Activated CD4-positive, alpha-beta T cell treated with anti-CD3 and anti-CD28 coated beads, Interleukin-2, amount 50 U/mL, for 4 hours (primary cell): ENCODE measurements around the gene ANKRD44.
"Not testable (repeated sequence)": the region's sequence is repeated elsewhere in the genome, so short reads cannot be mapped to it uniquely, and the experiment has no call there.

ENCODE experiments used
- DNase-seq, 2 experiments: peaks; one replicate each; pipeline ENCODE4 v3.0.0-alpha.2; 2020

Gene ANKRD44

DNA sequence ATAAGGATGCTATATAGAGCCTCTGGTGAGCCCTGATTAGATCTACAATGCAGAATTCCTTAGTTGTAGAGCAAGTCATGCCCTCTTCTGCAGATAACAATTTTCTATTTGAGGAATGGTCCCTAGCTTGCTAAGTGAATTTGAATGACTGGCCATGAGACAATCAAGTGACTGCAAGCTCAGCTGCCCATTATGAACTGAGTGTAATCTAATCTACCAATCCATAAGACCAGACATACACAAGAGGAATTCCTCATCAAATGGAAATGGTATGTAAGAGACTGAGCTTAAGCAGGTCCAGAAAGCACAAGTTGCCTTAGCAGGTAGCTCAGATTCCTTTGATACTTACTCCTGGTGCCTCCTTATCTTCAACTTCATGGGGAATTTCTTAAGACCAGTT lies 4.8 kb upstream of the ANKRD44 start:
- DNase-seq: no peak

DNA sequence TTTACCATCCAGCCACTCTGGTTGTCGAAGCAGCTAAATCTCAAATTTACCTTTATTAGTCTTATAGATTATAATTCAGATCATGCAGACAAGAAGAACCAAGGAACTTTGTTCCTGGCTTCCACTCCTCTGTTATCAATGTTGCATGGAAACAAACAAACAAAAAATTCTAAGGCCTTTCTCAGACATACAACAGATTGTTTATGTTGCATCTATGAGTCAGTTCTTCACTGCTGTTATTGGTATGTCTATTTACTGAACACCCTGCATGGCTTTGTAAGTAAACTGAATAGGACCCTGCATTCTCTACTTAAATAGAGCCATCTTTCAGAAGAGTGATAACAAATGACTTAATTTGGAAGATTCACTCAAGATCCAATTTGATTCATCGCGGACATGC lies 1.6 kb upstream of the ANKRD44 start:
- no peak for DNase-seq

DNA sequence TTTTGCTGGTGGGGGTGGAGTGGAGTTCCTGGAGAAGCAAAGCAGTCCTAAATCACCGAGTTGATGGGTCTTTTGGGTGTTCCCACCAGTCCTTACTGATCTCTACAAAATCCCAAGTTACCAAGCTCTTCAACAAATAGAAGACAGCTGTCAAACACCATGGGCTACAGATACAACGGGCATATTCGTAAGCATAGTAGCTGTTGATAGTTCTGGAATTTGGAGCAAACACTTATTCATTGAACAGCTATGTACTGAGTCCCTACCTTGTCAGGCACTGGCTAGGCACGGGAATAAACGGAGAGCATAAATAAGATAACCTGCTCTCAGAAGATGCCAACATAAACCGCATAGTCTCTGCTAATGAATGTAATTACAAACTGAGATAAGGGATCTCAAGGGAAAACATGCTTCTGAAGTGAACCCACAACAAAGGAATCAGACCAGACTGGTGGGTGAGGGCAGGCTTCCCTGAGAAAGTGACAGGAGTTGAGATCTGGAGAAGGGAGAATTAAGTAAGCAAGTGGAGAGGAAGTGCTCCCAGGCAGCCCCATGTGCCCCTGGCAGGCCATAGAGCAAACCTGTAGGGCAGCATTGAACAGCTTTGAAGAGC lies 947 bp upstream of the ANKRD44 start:
- DNase-seq: no peak

- no peak for DNase-seq
These were observed 424 bp upstream of the ANKRD44 start for GRCh38 chr2:197310987-197311420.

- peak; percentile 46 to 52 for DNase-seq
These were observed 819 bp downstream of the ANKRD44 start for GRCh38 chr2:197309691-197310231.

DNA sequence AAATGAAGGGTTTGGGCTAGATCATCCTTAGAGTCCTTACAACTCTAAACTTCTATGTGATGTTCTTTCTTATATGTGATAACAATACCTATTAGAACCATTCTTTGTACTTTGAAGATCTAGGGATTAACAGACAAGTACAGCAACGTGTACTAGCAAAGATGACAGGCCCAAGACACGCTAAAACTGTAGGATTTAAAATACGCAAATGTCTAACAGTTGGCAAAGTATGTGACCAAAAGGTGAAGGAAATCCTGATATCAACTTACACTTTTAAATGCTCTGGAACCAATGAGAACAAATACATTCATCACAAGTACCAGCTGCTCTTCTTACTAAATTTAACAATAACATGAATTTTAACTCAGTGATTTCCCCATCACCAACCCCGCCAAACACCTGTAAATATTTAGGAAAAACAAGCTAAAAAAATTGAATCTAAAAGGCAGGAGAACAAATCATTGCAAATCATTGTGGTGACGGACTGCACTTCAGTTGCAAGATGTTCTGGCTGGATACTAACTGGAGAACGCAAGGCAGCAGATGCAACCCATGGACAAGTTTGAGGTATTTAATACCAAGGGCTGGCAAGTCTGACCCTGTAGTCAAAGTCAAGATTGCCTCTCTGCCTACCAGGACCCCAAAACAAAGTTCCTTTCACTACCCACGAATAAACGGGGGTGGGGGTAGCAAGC lies 1.4 kb downstream of the ANKRD44 start:
- DNase-seq: no peak

DNA sequence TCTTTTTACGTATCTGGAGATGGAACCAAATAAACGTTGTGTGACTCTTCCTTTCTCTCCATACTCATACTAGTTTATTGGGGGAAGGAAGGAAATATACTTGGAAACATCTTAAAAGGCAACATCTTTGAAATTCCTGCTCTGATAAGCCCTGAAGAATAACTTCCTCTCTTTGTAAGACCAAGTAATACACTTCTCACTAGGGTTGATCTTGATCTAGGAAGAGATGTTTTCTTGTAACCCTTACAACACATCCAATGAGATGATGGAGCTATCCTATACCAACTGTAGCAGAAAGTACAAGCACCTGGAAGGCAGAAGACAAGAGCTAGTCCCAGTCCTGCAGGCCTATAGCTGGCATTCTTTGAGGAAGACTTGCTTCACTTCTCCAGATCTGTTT lies 2.0 kb downstream of the ANKRD44 start:
- no peak for DNase-seq

DNA sequence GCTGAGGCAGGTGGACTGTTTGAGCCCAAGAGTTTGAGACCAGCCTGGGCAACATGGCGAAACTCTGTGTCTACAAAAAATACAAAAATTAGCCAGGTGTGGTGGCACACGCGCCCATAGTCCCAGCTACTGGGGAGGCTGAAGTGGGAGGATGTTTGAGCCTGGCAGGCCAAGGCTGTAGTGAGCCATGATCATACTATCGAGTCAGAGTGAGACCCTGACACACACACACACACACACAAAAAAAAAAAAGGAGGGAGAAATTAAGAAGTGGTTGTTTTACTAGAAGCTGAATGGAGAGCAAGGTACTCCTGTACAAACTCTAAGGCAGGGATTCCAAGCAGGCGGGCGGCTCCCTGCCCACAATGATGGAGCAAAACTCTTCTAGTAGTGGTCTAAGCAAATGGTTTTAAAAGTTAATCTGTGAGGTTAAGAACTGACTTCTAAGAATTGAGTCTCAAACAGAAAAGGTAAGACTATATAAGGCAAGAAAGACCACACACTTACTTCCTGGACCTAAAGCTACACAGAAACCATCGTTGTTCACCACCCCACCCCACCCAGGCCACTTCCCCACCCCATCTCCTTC lies 2.6 kb downstream of the ANKRD44 start:
- DNase-seq: peak; percentile 48 to 49

DNA sequence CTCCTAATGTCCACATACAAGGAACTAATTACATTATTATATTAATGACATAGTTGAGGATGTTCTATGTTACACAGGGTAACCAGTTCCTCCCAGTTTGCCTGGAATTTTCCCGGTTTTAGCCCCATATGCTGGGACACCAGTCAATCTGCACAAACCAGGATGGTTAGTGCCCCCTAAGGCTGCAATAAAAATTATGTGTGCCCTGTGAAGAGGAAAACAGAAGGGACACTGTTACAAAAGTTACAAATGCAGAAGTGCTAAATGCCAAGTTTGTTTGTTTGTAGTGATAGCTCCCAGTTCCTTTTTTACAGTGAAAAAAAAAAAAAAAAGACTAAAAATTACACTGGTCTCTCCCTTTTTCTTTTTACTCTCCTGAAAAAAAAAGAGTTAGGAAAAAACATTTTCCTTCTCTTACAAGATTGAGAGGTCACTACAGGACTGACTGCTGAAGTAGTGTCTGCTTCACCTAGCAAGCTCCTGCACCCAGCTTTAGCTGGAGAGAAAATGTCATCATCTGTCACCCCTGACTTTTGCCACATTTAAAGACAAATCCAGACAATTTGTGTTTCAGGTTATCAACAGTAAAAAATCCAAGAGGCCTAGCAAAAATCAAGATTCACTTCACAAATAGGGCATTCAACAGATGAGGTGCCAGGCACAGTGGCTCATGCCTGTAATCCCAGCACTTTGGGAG lies 3.2 kb downstream of the ANKRD44 start:
- no peak for DNase-seq

GRCh38 chr2:197306696-197307040 lies 3.9 kb downstream of the ANKRD44 start:
- DNase-seq: no peak

- DNase-seq: no peak
These were observed 4.4 kb downstream of the ANKRD44 start for GRCh38 chr2:197306024-197306695.

DNA sequence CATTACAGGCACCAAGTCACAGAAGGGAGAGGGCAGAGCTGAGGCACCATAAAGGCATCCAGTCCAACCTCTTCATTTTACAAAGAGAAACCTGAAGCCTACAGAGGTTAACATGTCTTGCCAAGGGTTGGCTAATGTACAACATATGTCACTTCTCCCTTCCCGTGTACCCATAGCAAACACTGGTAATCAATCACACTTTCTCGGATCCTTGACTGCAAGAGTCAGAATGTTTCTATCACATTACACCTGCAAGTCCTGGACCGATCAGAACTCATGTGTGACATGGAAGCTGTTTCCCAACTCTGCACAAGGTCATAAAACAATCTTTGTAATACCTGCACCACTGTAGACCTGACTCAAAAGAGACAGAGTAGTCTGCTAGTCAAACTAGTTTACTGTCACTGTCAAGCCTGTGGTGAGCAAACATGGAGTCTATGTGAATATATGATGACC lies 6.0 kb downstream of the ANKRD44 start:
- DNase-seq: no peak

GRCh38 chr2:197300139-197300538 lies 10.4 kb downstream of the ANKRD44 start:
- no peak for DNase-seq

DNA sequence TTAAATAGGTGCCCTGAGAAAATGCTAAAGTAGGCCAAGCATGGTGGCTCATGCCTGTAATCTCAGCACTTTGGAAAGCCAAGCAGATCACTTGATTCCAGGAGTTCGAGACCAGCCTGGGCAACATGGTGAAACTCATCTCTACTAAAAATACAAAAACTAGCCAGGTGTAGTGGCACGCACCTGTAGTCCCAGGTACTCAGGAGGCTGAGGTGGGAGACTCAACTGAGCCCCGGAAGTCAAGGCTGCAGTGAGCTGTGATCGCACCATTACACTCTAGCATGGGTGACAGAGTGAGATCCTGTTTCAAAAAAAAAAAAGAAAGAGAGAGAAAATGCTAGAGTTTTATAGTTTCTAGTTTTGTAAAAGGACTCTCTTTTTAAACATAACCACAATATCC lies 12.0 kb downstream of the ANKRD44 start:
- DNase-seq: no peak

DNA sequence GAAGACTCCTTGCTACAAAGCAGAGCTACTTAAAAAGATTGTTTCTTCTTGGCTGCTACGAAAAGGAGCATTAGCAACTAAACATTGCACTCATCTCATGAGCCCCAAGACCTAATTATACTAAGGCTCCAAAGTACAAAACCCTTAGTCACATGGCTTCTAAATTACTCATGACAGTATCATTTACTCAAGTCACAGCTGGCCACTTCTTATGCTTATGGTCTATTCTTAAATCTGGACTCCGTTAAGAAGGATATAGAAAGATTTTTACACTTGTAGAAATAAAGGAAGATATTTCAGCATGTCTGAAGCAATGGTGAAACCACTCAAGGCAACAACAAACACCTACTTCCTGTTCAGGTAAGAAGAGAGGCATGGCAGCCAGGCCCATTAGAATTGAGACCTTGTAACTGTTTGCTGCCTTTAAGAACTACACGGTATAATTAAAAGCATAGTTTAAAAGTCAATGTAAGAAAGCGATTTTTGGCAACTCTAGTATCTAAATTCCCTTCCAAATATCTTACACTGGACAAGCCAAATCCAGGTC lies 12.7 kb downstream of the ANKRD44 start:
- no peak for DNase-seq

GRCh38 chr2:197297266-197297665 lies 13.3 kb downstream of the ANKRD44 start:
- no peak for DNase-seq

DNA sequence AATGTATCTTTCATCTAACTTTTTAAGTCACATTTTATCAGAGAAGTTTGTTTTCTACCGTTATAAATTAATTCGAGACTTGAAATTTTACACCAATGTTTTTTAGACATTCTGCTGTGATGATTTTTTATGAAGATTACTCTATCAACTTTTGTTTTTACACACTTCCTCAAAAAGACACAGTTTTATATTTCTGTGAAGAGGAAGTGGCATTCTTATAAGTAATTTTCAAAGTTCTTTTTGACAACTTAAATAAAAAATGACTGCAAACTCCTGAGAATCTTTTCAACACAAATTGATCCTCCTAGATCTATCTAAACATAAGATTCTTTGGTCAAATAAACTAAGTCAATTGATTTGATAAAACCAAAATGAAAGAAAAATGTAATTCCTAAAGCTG lies 13.7 kb downstream of the ANKRD44 start:
- no peak for DNase-seq

- peak; percentile 42 to 53 for DNase-seq
These were observed 16.3 kb downstream of the ANKRD44 start for GRCh38 chr2:197294260-197294659.

DNA sequence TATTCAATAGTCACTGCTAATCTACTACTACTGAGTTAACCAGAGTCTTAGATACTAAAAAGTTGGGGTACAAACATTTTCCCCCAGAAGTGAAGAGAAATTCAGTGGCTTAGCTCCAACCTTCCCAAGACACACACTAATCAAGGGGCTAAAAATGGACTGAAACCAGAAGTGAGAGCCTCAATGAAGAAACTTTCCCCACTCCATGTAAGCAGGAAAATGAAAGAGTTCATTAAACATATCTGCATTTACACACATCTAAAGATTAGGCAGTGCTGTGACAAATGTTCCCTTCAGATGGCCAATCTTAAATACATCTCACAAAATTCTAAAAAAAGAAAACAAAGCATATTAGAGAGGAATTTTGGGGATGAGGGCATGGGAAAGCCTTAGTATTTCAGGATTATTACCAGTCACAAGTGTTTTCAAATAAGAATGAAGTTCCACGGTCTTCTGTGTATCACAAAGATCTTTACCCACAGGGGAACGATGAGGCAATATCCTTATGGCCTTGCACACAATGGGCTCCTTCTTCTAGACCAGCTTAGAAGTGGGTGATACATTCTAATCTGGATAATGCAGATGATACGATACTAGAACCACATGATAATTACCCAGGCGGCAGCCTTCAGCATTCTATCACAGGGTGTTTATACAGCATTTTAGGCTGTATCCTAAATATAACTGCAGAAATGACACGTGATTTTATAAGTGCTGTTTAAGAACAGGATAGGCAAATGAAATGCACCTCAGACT lies 17.1 kb downstream of the ANKRD44 start:
- DNase-seq: no peak

GRCh38 chr2:197292619-197293018 lies 18.0 kb downstream of the ANKRD44 start:
- no peak for DNase-seq

DNA sequence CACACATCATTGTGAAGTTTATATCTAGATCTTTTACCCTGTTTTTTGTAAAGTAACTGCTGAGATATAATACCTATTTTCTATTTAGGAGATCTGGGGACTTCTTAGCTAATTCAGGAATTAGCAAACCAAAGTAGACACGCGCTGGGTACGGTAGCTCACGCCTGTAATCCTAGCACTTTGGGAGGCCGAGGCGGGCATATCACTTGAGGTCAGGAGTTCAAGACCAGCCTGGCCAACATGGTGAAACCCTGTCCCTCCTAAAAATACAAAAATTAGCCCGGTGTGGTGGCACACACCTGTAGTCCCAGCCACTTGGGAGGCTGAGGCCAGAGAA lies 23.0 kb downstream of the ANKRD44 start:
- DNase-seq: not testable (repeated sequence)
